Measurements from ENCODE around the gene TRERF1.

The TRERF1 gene

GRCh38 chr6:42452171-42453030, 675 bp upstream of the TRERF1 start (continued):
- TF ChIP-seq ATF2 (tag by site-specific recombination; IDR thresholded peaks at IDR 0.05; ENCODE audit: low read depth), result no peak
- TF ChIP-seq ZNF121 (tag by site-specific recombination; IDR thresholded peaks at IDR 0.05), result 0 out of 2 replicates have a peak, but pooled peaks have one; percentile 14
- no peak for TF ChIP-seq ZNF704 (tag by site-specific recombination; IDR thresholded peaks at IDR 0.05)
- TF ChIP-seq ZFP37 (tag by site-specific recombination; IDR thresholded peaks at IDR 0.05), result 0 out of 2 replicates have a peak, but pooled peaks have one; percentile 41
- peak; percentile 52; the same call in 1 of the 2 replicates for TF ChIP-seq ZNF777 (tag by site-specific recombination; IDR thresholded peaks at IDR 0.05; ENCODE audit: borderline replicate concordance)
- no peak for TF ChIP-seq ZNF658 (tag by site-specific recombination; IDR thresholded peaks at IDR 0.05)
- no peak for TF ChIP-seq ZNF48 (tag by site-specific recombination; IDR thresholded peaks at IDR 0.05)
- TF ChIP-seq PATZ1 (tag by site-specific recombination; IDR thresholded peaks at IDR 0.05), result peak; percentile 89; the same call in 1 of the 2 replicates
- no peak for TF ChIP-seq ZNF558 (tag by site-specific recombination; IDR thresholded peaks at IDR 0.05)
- no peak for TF ChIP-seq ZNF391 (tag by site-specific recombination; IDR thresholded peaks at IDR 0.05; ENCODE audit: borderline replicate concordance, low read depth)
- no peak for TF ChIP-seq TCF7L2 (IDR thresholded peaks at IDR 0.05; ENCODE audit: borderline replicate concordance, low read depth, low read length)
- no peak for TF ChIP-seq ZNF530 (tag by site-specific recombination; IDR thresholded peaks at IDR 0.05; ENCODE audit: low read depth)
- TF ChIP-seq MEIS1 (CRISPR knock-in tag; IDR thresholded peaks at IDR 0.05; ENCODE audit: borderline replicate concordance), result no peak
- TF ChIP-seq ZNF2 (tag by site-specific recombination; IDR thresholded peaks at IDR 0.05), result peak; percentile 10; the same call in 1 of the 2 replicates
- TF ChIP-seq MYNN (tag by site-specific recombination; IDR thresholded peaks at IDR 0.05; ENCODE audit: borderline replicate concordance), result no peak
- 0 out of 2 replicates have a peak, but pooled peaks have one; percentile 28 for TF ChIP-seq YY2 (tag by site-specific recombination; IDR thresholded peaks at IDR 0.05)
- no peak; the same call in 1 of the 2 replicates for TF ChIP-seq HOXA7 (CRISPR knock-in tag; IDR thresholded peaks at IDR 0.05; ENCODE audit: borderline replicate concordance)
- TF ChIP-seq ZBTB48 (tag by site-specific recombination; IDR thresholded peaks at IDR 0.05), result no peak
- TF ChIP-seq ZFP69B (tag by site-specific recombination; IDR thresholded peaks at IDR 0.05), result peak; percentile 55
- TF ChIP-seq ZNF639 (tag by site-specific recombination; IDR thresholded peaks at IDR 0.05), result 0 out of 2 replicates have a peak, but pooled peaks have one; percentile 22
- peak; percentile 48 for TF ChIP-seq ZNF146 (tag by site-specific recombination; IDR thresholded peaks at IDR 0.05)
- peak; percentile 82; the same call in 1 of the 2 replicates for TF ChIP-seq KLF7 (tag by site-specific recombination; IDR thresholded peaks at IDR 0.05; ENCODE audit: borderline replicate concordance)
- no peak for TF ChIP-seq ZNF132 (tag by site-specific recombination; IDR thresholded peaks at IDR 0.05; ENCODE audit: borderline replicate concordance)
- 0 out of 2 replicates have a peak, but pooled peaks have one; percentile 19 for TF ChIP-seq ZXDB (tag by site-specific recombination; IDR thresholded peaks at IDR 0.05)
- TF ChIP-seq ZNF274 (IDR thresholded peaks at IDR 0.05; ENCODE audit: low read length), result no peak
- TF ChIP-seq ZNF274 (tag by site-specific recombination; IDR thresholded peaks at IDR 0.05; ENCODE audit: borderline replicate concordance), result no peak
- 0 out of 2 replicates have a peak, but pooled peaks have one; percentile 8 for TF ChIP-seq ZNF596 (tag by site-specific recombination; IDR thresholded peaks at IDR 0.05)
- peak; percentile 37; the same call in 1 of the 2 replicates for TF ChIP-seq ZNF513 (tag by site-specific recombination; IDR thresholded peaks at IDR 0.05)
- TF ChIP-seq ZNF112 (tag by site-specific recombination; IDR thresholded peaks at IDR 0.05), result no peak
- TF ChIP-seq ZSCAN30 (tag by site-specific recombination; IDR thresholded peaks at IDR 0.05), result peak; percentile 74
- no peak for TF ChIP-seq OSR2 (tag by site-specific recombination; IDR thresholded peaks at IDR 0.05)
- no peak for TF ChIP-seq ZNF514 (tag by site-specific recombination; IDR thresholded peaks at IDR 0.05)
- TF ChIP-seq ZNF335 (tag by site-specific recombination; conservative IDR thresholded peaks at IDR 0.05), result peak; percentile 86
